Measurements from ENCODE around the gene CENPP. TPM values are rescaled to one million over a fixed set of nuclear protein-coding genes. Genes with fewer than 3 reads are reported as not detected.

CENPP gene
- total RNA-seq, 2 donors from 2014 or later = 3.1 to 11.0 TPM

DNA sequence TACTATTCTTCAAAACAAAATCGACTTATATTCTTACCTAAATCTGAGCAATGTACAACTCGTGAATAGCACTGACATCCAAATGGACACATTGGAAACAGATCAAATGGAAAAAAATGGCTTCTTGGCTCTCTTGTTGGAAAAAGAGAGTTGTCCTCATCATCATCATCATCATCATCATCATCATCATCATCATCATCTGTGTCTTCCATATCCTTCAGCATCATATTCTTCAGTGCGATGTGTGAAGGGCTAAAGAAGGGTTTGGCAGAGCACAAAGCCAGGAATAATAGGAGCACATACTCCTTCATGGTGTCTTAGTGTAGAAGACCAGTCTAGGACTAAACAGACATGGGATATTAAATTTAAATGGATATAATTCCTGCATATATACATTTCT lies 148.8 kb downstream of the CENPP start:
- H3K9ac ChIP-seq (ENCODE audit: low read depth in 2 of 2, low read length in 2 of 2) = no peak overlapping the region
- no peak overlapping the region for H3K27ac ChIP-seq
- no peak overlapping the region for H3K4me3 ChIP-seq
- H3K27me3 ChIP-seq = no peaks in the 10 kb centered on the region
- no peaks in the 10 kb centered on the region for H3K4me1 ChIP-seq
- intact Hi-C loops (cut with DNase I) = no loop called here
- no peaks in the 10 kb centered on the region for H3K9me3 ChIP-seq
- H3K36me3 ChIP-seq = no peaks in the 10 kb centered on the region
- TF ChIP-seq CTCF (IDR thresholded peaks at IDR 0.05) = no peak
- no peak for DNase-seq

DNA sequence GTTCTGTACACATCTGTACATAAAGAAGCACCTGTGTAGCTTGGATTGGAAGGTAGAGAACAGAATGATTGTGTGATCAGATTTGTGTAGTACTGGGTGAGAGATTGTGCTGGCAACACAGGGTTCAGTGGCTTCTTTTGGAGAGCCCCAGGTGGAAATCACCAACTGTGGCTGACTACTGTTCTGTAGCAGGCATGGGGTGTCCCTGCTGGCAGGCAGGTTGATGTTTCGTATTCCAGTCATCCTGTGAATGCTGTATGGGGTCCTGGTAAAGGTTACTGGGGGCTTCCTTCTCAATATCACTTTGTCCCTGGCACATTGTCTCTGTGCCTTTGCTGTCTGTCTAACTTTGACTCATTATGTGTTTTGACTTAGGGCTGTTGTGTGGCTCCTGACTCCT lies 151.2 kb downstream of the CENPP start:
- Histone ChIP-seq H3K27me3 (no peaks in the 10 kb centered on the region), H3K4me1 (no peaks in the 10 kb centered on the region), H3K27ac (no peak overlapping the region), H3K4me3 (no peak overlapping the region), H3K9ac (ENCODE audit: low read depth in 2 of 2, low read length in 2 of 2) (no peak overlapping the region), H3K36me3 (no peaks in the 10 kb centered on the region), H3K9me3 (no peaks in the 10 kb centered on the region)
- DNase-seq = no peak
- no peak for TF ChIP-seq CTCF (IDR thresholded peaks at IDR 0.05)
- intact Hi-C loops (cut with DNase I) = no loop called here

DNA sequence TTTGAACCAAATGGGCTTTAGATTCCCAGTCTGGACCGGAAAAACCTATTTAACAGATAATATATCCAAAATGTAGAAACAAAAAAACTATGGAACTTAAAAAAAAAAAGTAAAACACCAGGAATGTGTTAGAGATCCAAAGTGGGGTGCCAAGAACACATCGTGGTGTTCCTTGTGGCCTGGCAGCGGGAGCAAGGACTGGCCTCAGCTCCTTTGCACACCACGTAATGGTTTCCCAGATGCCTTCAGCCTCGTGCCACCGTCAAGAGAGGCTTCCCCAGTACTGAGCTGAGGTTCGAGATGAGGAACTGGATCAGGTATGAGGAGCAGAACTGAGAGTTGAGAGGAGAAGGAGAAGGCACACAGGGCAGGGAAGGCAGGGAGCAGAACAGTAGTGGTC lies 153.0 kb downstream of the CENPP start:
- intact Hi-C loops (cut with DNase I) = no loop called here
- no peak for TF ChIP-seq CTCF (IDR thresholded peaks at IDR 0.05)
- Histone ChIP-seq H3K9me3 (no peaks in the 10 kb centered on the region), H3K27ac (no peak overlapping the region), H3K4me3 (no peak overlapping the region), H3K4me1 (no peaks in the 10 kb centered on the region), H3K27me3 (no peaks in the 10 kb centered on the region), H3K9ac (ENCODE audit: low read depth in 2 of 2, low read length in 2 of 2) (no peak overlapping the region), H3K36me3 (no peaks in the 10 kb centered on the region)
- no peak for DNase-seq

DNA sequence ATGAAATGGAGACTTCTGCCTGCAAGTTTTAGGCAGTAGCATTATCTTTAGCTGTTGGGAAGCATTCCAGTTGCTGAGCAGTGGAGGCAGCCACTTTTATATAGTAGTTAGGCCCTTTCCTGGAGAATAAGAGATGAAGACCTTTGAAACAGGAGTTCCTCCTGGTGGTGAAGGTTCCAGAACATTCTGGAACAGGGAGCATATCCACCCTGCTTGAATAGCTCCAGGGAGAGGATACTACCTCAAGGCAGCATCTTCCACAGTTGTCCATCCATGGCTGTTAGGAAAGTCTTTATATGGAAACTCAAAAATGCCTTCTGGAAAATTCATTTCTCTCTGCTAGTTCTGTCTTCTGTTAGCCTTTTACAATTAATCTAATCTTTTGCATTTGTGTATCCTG lies 153.6 kb downstream of the CENPP start:
- Histone ChIP-seq H3K4me1 (no peaks in the 10 kb centered on the region), H3K27ac (peak overlapping the region; percentile 2)
- intact Hi-C loops (cut with DNase I) = no loop called here

DNA sequence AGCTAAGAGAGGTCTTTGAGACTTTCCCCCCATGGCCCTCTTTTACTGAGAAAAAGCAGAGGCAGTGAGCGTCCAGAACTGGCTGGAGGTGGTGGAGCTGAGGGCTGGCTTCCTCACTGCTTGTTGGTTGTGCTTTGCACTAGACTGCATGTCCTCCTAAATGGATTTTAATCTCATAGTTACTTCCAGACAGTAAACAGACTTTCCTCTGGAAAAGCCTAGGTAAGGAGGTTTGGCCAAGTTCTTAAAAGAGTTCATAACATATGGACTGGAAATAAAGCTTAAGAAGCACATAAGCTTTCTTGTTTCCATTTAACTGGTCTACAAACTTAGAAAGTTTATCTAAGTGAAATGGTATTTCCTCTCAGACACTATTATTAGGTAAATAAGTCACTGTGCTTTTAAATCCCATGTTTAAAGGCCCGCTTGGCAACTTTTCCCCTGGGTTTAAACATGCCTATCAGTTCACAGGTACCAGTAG lies 154.6 kb downstream of the CENPP start:
- H3K9ac ChIP-seq (ENCODE audit: low read depth in 2 of 2, low read length in 2 of 2) = no peak overlapping the region

More for the DNA sequence above, 153.6 kb downstream of the CENPP start:
- Histone ChIP-seq H3K4me3 (no peak overlapping the region), H3K9me3 (no peaks in the 10 kb centered on the region), H3K27me3 (no peaks in the 10 kb centered on the region), H3K9ac (ENCODE audit: low read depth in 2 of 2, low read length in 2 of 2) (no peak overlapping the region), H3K36me3 (no peaks in the 10 kb centered on the region)
- TF ChIP-seq CTCF (IDR thresholded peaks at IDR 0.05) = no peak
- DNase-seq = no peak

More for the DNA sequence above, 154.6 kb downstream of the CENPP start:
- no peak for TF ChIP-seq CTCF (IDR thresholded peaks at IDR 0.05)
- intact Hi-C loops (cut with DNase I) = no loop called here
- Histone ChIP-seq H3K4me3 (no peak overlapping the region), H3K4me1 (no peaks in the 10 kb centered on the region), H3K36me3 (no peaks in the 10 kb centered on the region), H3K27ac (peak overlapping the region; percentile 34), H3K9me3 (no peaks in the 10 kb centered on the region), H3K27me3 (no peaks in the 10 kb centered on the region)
- DNase-seq = no peak
